Activated CD8-positive, alpha-beta memory T cell treated with anti-CD3 and anti-CD28 coated beads, Interleukin-2, amount 10 ng/mL, durations not matched to agents 7 days and 5 days (primary cell): ENCODE results near the gene SRC. TPM values are rescaled to one million over a fixed set of nuclear protein-coding genes. Genes with fewer than 3 reads are reported as not detected.
"Not testable (repeated sequence)": the region's sequence is repeated elsewhere in the genome, so short reads cannot be mapped to it uniquely, and the experiment has no call there.

Source experiments
- ATAC-seq: fragments of 150-1000 bp; cut with Tn5 transposase; one replicate; pipeline ENCODE4 v1.10.0; 2021; ENCODE audit warnings: moderate library complexity
- CTCF ChIA-PET: fragments of 350-600 bp; sonication (Branson Sonifier 250); formaldehyde crosslinking; loops from one replicate; lab custom pipeline; 2021; ENCODE audit warnings: antibody characterized with exemption; lab: Charles Lee
- DNase-seq: peaks from one replicate; pipeline ENCODE4 v3.0.0-alpha.2; 2020
- H3K27ac Mint-ChIP-seq: one replicate; pipeline ENCODE4 v1.8.0; 2021; ENCODE audit warnings: mild to moderate bottlenecking, mixed read lengths
- H3K27me3 Mint-ChIP-seq: one replicate; pipeline ENCODE4 v1.8.0; 2021; ENCODE audit warnings: mixed read lengths
- H3K36me3 Mint-ChIP-seq: one replicate; pipeline ENCODE4 v1.8.0; 2021; ENCODE audit warnings: mild to moderate bottlenecking, mixed read lengths
- H3K4me1 Mint-ChIP-seq: one replicate; pipeline ENCODE4 v1.8.0; 2021; ENCODE audit warnings: mixed read lengths
- H3K4me3 Mint-ChIP-seq: one replicate; pipeline ENCODE4 v1.8.0; 2021; ENCODE audit warnings: mild to moderate bottlenecking, moderate library complexity, mixed read lengths
- H3K9me3 Mint-ChIP-seq: one replicate; pipeline ENCODE4 v1.8.0; 2022; ENCODE audit warnings: low read depth, mixed read lengths
- total RNA-seq, 2 experiments: library from RNA; stranded (reverse); gene quantifications; one replicate each; pipeline ENCODE4 v1.2.3, GENCODE V29; 2021

Gene SRC
- total RNA-seq, 2 experiments from 2014 or later = 1.9 to 3.6 TPM

DNA sequence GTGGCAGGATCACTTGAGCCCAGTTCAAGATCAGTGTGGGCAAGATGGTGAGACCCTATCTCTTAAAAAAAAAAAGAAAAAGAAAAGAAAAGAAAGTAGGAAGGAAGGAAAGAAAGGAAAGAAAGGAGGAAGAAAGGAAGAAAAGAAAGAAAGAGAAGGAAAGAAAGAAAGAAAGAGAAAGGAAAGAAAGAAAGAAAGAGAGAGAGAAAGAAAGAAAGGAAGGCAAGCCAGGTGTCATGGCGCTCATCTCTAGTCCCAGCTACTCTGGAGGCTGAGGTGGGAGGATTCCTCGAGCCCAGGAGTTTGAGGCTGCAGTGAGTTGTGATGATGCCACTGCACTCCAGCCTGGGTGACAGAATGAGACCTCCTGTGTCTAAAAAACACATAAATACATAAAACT lies 11.5 kb upstream of the SRC start:
- Mint-ChIP-seq H3K4me1 (peaks cover 17% of the 10 kb centered on the region), H3K27me3 (no peaks in the 10 kb centered on the region), H3K9me3 (no peaks in the 10 kb centered on the region), H3K27ac (no peak overlapping the region), H3K4me3 (no peak overlapping the region), H3K36me3 (no peaks in the 10 kb centered on the region)
- CTCF ChIA-PET = interaction anchor here (0.7 kb wide), 1 partner anchor 201 kb away, joined by 3 read pairs; no protein-coding TSS in a partner anchor
- ATAC-seq = no peak
- no peak for DNase-seq

DNA sequence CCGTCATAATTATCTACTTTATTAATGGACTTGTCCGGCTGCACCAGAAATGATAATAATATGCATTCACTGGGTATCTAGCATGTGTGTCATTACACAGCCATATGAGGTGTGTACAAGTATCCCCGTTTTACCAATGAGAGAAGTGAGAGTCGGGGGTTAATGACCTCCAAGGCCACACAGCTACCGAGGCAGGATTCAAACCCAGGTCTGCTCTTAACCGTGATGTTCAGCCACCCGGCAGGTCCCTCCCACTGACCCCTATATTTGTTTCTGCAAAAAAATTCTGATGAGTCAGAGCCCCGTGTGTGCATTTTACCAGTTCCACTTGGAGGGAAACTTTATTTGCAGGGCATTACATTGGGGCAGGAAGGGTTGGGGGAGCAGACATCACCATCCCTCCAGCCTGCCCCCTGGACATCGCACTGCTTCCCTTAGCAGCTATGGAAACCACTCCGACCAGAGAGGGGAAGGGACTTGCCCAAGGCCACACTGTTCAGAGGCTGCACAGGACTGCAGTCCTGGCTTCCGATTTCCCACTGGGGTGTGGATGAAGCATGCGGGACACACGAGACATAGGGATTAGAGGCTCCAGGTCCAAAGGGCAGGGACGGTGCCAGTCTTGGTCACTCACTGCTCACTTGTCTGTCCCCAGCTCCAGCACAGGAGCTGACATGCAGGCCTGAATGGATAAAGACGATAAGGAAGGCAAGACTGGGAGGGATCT lies 10.1 kb upstream of the SRC start:
- CTCF ChIA-PET = interaction anchor here (0.9 to 1.2 kb wide), 3 partner anchors 9 to 198 kb away, joined by 3 to 6 read pairs (median 3); no protein-coding TSS in a partner anchor
- Mint-ChIP-seq H3K9me3 (no peaks in the 10 kb centered on the region), H3K4me1 (peaks cover 17% of the 10 kb centered on the region), H3K27ac (peak overlapping the region; percentile 49), H3K4me3 (peak overlapping the region; percentile 25), H3K27me3 (no peaks in the 10 kb centered on the region), H3K36me3 (no peaks in the 10 kb centered on the region)
- ATAC-seq (peak; percentile 17), DNase-seq (no peak)

DNA sequence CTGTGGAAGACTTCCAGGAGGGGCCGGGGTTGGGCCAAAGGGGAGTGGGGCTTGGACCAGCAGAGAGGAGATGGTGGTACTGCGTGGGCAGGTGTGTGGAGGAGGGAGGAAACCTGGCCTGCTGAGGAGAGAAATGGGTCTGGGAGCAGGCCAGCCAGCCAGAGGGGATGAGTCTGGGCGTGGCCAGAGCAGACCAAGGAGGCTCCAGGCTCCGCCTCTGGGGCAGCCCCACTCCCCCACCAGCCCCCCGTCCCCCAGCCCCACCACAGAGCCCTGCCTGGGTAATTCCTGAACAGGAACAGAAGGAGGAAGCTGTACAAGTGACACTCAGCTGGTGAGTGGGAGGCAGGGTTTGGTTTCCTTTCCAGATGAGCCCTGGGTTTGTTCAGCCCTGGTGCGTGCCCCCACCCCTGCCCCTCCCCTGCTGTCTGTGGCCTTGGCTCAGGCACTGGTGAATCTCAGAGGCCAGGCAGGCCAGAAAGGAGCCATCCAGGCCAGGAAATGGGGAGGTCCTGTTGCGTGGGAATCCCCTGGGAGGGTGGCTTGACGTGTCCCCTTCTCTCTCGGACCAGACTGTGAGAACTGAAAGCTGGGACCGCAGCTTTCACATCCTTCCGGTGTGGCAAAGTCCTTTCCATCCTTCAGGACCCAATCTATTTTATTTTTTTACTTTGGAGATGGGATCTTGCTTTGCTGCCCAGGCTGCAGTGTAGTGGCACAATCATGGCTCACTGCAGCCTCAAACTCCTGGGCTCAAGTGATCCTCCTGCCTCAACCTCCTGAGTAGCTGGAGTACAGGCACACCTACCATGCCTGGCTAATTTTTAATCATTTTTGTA lies 9.4 kb upstream of the SRC start:
- H3K9me3 Mint-ChIP-seq = no peaks in the 10 kb centered on the region
- CTCF ChIA-PET = interaction anchor here (0.9 to 1.0 kb wide), 2 partner anchors 48 to 197 kb away, joined by 3 read pairs; no protein-coding TSS in a partner anchor
- no peaks in the 10 kb centered on the region for H3K27me3 Mint-ChIP-seq
- H3K27ac Mint-ChIP-seq = peak overlapping the region; percentile 49
- peak overlapping the region; percentile 25 for H3K4me3 Mint-ChIP-seq
- DNase-seq (peak; percentile 70), ATAC-seq (peak; percentile 69)
- H3K36me3 Mint-ChIP-seq = no peaks in the 10 kb centered on the region
- H3K4me1 Mint-ChIP-seq = peaks cover 17% of the 10 kb centered on the region

DNA sequence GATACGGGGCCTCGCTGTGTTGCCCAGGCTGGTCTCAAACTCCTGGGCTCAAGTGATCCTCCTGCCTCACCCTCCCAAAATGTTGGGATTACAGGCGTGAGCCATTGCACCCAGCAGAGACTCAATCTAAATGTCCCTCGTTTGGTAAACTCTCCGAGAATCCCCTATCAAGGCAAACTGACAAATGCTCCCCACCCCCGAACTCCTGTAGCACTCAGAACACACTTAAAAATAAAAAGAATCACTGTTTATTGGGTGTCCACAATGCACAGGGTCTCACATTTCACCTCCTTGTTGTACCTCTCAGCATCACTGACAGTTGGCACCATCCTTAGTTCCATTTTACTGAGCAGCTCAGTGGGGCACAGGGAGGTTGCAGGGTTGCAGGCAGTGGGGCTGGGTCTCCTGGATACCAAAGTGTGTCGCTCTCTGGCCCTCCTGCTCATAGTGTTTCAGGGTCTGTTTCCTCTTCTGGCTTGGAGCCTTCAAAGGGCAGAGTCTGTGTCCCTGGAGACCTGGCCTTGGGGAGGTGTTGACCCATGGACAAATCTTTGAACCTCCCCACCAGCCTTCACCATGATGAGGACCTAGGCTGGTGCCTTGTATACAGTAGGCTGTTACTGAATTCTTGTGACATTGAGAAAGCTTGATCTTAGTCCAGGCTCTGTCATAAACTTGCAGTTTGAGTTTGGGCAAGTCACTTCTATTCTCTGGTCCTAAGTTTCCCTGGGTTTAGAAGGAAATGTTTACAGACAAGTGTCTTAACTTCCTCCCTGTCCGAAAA lies 8.5 kb upstream of the SRC start:
- CTCF ChIA-PET = interaction anchor here (1.0 kb wide), 1 partner anchor 196 kb away, joined by 3 read pairs; no protein-coding TSS in a partner anchor
- Mint-ChIP-seq H3K27ac (no peak overlapping the region), H3K36me3 (no peaks in the 10 kb centered on the region), H3K4me1 (peaks cover 17% of the 10 kb centered on the region), H3K4me3 (no peak overlapping the region), H3K9me3 (no peaks in the 10 kb centered on the region), H3K27me3 (no peaks in the 10 kb centered on the region)
- DNase-seq (no peak), ATAC-seq (peak; percentile 25)

DNA sequence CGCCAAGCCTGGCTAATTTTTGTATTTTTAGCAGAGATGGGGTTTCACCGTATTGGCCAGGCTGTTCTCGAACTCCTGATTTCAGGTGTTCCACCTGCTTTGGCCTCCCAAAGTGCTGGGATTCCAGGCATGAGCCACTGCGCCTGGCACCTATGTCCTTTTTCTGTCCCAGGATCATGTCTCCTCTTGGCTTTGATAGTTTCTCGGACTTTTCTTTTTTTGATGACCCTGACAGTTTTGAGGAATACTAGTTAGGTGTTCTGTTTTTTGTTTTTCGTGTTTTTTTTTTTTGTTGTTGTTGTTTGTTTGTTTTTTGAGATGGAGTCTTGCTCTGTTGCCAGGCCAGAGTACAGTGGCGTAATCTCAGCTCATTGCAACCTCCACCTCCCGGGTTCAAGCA lies 7.6 kb upstream of the SRC start:
- H3K27ac Mint-ChIP-seq, CTCF ChIA-PET, H3K27me3 Mint-ChIP-seq, H3K4me3 Mint-ChIP-seq, ATAC-seq, H3K36me3 Mint-ChIP-seq, H3K9me3 Mint-ChIP-seq, DNase-seq: not testable (repeated sequence)
- H3K4me1 Mint-ChIP-seq = peaks cover 20% of the 10 kb centered on the region

DNA sequence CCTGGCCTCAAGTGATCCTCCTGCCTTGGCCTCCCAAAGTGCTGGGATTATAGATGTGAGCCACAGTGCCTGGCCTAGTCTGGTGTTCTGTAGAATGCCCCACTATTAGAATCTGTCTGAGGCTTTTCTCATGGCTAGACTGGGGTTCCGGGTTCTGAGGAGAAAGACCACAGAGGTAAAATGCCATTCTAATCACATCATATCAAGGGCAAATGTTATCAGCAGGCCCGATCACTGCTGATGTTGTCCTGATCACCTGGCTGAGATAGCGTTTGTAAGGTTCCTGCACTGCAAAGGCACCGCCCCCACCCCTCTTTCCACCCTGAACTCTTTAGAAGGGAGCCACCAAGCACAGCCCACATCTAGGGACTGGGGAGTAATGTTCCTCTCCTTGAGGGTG lies 6.7 kb upstream of the SRC start:
- no peak for DNase-seq
- H3K27me3 Mint-ChIP-seq = no peaks in the 10 kb centered on the region
- H3K27ac Mint-ChIP-seq = no peak overlapping the region
- no peaks in the 10 kb centered on the region for H3K36me3 Mint-ChIP-seq
- no peak for ATAC-seq
- H3K4me1 Mint-ChIP-seq = peaks cover 27% of the 10 kb centered on the region
- no peak overlapping the region for H3K4me3 Mint-ChIP-seq
- CTCF ChIA-PET = no interaction called here
- no peaks in the 10 kb centered on the region for H3K9me3 Mint-ChIP-seq

DNA sequence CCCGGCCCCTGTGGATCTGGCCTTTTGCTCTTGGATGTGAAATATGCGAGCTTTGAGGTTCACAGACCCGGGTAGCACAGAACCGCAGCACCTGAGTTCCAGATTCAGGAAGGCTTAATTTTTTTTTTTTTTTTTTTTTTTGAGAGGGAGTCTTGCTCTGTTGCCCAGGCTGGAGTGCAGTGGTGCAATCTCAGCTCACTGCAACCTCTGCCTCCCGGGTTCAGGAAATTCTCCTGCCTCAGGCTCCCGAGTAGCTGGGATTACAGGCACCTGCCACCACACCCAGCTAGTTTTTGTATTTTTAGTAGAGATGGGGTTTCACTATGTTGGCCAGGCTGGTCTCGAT lies 6.2 kb upstream of the SRC start:
- ATAC-seq, H3K36me3 Mint-ChIP-seq, H3K4me3 Mint-ChIP-seq, CTCF ChIA-PET, DNase-seq, H3K27ac Mint-ChIP-seq, H3K27me3 Mint-ChIP-seq, H3K9me3 Mint-ChIP-seq: not testable (repeated sequence)
- H3K4me1 Mint-ChIP-seq = peaks cover 29% of the 10 kb centered on the region

DNA sequence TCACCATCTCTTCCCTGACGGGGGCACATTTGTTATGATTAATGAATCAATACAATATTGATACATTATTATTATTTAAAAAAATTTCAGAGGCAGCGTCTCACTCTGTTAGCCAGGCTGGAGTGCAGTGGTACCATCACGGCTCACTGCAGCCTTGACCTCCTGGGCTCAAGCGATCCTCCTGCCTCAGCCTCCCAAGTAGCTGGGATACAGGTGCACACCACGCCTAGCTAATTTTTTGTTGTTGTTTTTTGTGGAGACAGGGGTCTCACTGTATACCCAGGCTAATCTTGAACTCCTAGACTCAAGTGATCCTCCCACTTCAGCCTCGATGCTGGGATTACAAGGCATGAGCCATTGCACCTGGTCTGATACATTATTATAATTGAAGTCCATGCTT lies 4.9 kb upstream of the SRC start:
- Mint-ChIP-seq H3K4me1 (peaks cover 28% of the 10 kb centered on the region), H3K36me3 (no peaks in the 10 kb centered on the region), H3K9me3 (no peaks in the 10 kb centered on the region), H3K4me3 (no peak overlapping the region), H3K27ac (no peak overlapping the region), H3K27me3 (no peaks in the 10 kb centered on the region)
- no peak for DNase-seq
- CTCF ChIA-PET = no interaction called here
- no peak for ATAC-seq

DNA sequence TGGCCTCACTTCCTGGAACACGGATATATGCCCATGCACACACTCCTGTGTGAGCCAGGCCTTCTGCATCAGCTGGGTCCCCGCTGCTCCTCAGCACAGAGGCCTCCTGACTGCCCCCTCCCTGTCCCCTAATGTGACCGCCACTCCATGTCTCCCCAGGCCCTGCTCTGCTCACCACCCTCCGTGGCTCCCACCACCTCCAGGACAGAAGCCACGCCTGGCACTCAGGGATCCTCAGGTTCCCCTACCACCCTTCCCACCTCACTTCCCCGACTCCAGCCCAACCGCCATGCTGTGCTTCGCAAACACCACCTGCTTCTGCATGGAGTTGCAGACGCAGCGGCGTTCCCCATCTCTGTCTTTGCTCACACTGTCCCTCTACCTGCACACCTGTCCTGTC lies 4.3 kb upstream of the SRC start:
- CTCF ChIA-PET = no interaction called here
- DNase-seq (no peak), ATAC-seq (no peak)
- Mint-ChIP-seq H3K27me3 (no peaks in the 10 kb centered on the region), H3K9me3 (no peaks in the 10 kb centered on the region), H3K27ac (no peak overlapping the region), H3K36me3 (no peaks in the 10 kb centered on the region), H3K4me1 (peaks cover 24% of the 10 kb centered on the region), H3K4me3 (no peak overlapping the region)

DNA sequence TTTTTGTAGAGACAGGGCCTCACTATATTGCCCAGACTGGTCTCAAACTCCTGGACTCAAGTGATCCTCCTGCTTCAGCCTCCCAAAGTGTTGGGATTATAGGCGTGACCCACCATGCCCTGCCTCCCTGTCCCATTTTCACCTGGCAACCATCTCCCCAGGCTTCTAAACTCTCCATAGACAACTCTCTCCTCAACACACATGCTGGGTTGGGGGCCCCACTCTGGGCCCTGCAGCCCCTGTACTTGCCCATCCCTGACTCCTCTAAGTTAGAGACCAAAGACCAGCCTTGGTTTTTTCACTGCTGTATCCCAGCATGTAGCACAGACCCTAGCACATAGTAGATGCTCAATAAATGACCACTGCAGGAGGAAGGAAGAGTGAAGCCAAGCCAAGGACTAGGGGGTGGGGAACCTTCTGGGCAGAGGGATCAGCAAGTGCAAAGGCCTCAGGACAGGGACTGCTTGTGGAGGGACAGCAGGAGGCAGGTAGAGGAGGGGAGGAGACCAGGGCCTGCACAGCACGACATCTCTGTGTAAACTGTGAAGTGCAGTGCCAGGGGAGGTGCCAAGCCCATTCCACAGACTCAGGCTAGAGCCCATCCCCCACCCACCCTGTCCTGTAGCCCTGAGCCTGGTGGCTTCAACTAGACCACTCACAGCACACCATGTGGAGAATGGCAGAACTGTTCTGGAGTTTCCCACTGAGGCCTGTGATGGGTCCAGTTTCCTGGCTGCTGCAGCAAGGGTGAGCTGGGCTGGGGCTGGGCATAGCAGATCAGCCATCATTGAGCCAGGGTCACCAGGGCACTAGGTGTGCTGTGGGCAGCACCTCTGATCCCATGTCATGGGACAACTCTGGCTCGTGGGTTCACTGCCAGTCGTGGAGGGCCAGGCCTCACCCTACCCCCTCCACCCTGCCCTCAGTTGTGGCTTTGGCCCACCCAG lies 3.4 kb upstream of the SRC start:
- Mint-ChIP-seq H3K9me3 (no peaks in the 10 kb centered on the region), H3K36me3 (no peaks in the 10 kb centered on the region), H3K4me3 (no peak overlapping the region), H3K4me1 (peaks cover 17% of the 10 kb centered on the region), H3K27ac (no peak overlapping the region), H3K27me3 (no peaks in the 10 kb centered on the region)
- ATAC-seq = no peak
- CTCF ChIA-PET = no interaction called here
- no peak for DNase-seq

DNA sequence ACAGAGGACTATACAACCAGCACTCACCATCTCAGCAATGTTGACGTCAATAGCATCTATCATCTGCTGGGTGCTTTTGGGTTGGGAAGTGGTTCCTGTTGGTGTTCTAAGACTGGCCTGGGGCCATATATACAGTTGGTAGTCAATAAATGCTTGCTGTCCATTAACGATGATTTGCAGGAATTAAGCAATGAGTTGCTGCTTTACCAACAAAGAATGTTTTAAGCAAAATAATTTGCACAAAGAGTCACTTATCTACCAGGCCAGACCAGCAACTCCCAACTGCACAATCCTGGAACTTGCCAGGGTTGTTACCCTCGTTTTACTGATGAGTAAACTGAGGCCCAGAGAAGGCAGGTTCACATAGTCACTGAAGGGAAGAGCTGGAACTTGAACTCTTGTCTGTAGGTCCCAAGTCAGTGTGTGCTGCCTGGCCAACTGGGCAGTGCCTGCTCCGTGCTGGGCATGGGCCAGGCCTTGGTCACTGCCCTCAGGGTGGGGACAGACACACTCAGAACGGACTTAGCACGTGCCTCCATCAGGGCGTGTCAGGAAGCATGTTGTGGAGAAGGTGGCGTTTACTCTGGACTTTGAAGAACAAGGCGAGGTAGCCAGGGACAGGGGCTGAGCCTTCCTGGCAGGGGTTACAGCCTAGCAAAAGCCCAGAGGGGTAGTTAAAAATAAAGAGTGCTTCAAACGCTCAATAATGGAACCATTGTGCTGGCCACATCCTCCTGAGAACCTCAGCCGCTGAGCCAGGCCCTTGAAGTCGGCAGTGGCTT lies 2.5 kb upstream of the SRC start:
- Mint-ChIP-seq H3K27ac (no peak overlapping the region), H3K4me3 (no peak overlapping the region), H3K36me3 (no peaks in the 10 kb centered on the region), H3K4me1 (peaks cover 17% of the 10 kb centered on the region), H3K9me3 (no peaks in the 10 kb centered on the region), H3K27me3 (no peaks in the 10 kb centered on the region)
- CTCF ChIA-PET = interaction anchor here (1.1 to 1.2 kb wide), 3 partner anchors 13 to 148 kb away, joined by 3 to 4 read pairs (median 3); no protein-coding TSS in a partner anchor
- ATAC-seq = no peak
- peak; percentile 67 for DNase-seq

DNA sequence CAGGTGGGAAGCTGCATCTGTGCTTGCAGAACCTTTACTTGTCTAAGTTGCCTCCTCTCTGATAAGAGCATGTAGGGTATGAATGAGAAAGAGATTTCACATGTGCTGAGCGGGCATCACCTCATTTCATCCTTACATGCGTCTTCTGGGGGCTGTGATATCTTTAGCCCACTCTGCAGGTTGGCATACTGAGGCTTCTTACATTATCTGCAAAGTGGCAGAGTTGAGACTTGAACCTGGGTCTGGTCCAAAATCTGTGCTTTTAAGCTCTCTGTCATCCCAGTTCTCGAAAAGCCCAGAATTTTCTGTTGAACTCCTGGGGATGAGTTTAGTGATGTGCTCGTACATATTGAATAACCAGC lies 2.0 kb upstream of the SRC start:
- Mint-ChIP-seq H3K36me3 (no peaks in the 10 kb centered on the region), H3K27me3 (no peaks in the 10 kb centered on the region), H3K9me3 (no peaks in the 10 kb centered on the region), H3K27ac (no peak overlapping the region), H3K4me1 (peaks cover 17% of the 10 kb centered on the region), H3K4me3 (no peak overlapping the region)
- CTCF ChIA-PET = interaction anchor here (1.1 to 1.2 kb wide), 4 partner anchors 13 to 149 kb away, joined by 3 to 4 read pairs (median 3); no protein-coding TSS in a partner anchor
- ATAC-seq (no peak), DNase-seq (no peak)
